Fibroblast of the conjunctiva (primary cell): ENCODE results near the gene SAMD13.
A peak's percentile ranks its signal among the peaks of the same experiment; 100 is the strongest.

Experiments
- DNase-seq: peaks from one replicate; pipeline ENCODE4 v3.0.0-alpha.2; 2010; ENCODE audit warnings: low read depth

SAMD13 gene

DNA sequence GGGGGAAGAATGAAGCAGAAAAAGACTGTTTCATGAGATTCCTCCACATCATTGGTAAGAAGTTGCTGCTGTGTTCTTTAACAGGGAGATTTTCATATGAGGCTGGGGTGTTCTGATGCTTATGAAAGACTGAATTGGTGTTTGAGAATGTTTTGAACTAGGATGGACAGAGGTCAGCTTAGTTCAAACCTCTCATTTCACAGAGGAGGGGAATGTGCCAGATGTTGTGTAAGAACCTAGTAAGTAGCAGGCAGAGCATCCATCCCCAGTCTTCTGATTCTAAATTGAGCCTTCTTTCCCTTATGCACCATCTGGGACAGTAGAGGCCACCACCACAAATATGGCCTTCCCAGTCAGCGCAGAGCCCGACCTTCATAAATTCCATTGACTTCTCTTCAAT is 43.7 kb downstream of the SAMD13 start:
- peak; percentile 50 for DNase-seq

DNA sequence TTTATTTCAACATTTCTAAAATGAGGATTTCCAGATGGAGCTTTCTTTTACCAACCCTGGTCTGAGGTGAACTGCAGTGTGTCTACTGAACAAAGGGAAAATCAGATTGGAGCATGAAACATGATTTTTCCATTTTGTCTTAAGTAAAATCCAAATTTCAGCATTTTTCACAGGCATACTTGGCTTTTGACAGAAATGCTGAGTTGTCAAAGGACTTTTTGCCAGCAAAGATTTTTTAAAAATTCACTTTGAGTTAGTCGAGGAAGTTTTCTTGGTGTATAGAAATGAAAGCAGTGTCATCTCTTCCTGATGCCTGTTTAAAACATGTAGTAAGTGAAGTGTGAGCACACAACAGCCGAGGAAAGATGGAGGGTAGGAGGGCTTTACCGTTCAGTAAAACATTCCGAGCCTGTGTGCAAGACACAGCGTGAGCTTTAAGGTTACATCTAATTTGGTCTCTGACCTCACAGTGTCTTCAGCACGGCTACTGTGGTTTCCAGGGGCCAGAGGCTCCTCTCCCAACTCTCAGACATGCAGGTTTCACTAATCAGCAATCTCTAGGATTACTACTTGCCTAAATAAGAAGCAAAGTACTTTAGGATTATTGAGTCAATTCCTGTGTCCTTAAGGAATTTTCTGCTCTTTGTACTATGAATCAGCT is 45.9 kb downstream of the SAMD13 start:
- DNase-seq: no peak

DNA sequence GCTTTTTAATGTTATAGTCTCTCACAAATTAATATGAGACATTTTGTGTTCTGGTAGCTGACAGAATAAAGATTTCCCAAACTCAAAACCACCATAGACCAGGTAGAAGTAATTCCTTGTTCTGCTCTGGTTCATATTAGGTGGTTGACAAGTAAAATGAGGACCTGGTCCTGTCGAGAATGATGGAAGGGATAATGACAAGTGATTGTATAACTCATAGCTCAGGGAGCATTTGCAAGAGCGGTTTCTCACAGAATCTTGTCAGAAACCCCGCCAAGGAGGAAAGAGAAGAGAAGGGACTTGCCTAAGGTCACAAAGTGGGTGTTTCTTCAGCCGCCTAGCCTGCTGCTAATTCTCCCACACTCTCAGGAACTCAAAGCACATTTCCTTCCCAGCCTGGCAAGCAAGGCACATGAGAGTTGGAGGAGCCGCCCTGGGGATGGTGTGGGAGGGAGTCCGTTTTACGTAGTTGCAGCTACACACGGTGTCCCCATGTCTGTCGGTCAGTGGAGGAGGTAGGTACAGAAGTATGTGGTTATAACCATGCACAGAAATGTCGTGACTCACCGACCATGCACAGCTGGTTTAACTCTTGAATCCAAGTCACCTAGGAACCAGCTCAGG is 46.5 kb downstream of the SAMD13 start:
- DNase-seq: no peak

DNA sequence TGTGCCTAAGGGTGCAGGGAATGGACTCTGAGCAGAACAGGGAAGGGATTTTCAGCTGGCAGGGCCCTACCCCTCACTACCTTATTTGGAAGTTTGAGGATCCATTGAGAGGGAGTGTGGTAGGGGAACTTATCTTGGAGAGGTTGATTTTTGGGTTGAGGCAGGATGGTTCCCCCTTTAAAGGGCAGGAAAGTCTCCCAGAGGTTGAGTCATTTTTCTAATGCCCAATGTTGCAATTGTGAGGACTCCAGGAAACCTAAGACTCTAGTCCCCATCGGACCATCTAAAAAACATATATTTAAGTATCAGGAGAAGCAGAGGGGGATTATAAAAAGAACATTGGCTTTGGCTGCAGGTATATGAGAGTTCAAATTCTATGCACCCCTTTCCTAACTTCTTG is 47.3 kb downstream of the SAMD13 start:
- DNase-seq: no peak

DNA sequence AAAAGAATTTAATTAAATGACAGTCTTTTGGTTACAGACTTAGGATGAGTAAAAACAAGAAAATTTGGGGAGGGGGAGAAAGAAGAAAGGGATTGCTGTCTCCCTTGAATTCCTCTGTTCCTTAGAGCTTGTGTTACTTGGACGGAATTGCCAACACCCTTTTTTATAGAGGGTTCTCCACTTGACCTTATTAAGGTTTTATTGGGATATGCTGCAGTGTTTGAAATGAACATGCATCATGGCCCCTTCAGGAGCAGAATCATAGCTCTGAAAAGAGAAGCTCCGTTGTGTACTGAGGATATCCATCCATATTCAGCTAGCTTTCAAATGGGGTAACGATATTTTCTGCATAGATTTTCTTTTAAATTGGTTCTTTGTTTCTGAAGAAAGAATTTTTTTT is 48.6 kb downstream of the SAMD13 start:
- DNase-seq: no peak

DNA sequence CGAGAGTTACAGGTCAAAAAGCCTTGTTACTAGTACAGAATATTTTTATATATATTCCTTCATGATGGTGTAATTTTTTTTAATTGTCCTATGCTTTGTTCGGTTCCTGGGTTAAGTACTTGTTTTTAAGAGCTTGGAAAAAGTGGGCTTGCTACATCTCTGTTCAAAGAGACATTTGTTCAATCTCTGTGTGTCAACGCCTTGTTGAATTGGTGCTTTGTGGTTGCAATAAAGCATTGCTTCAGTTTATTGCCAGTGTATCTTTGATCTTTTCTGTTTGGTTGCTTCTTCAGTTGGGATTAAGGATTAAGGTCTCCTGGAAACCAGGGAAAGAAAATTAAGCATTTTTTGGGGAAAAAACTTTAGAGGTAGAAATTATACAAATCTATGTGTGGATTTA is 49.0 kb downstream of the SAMD13 start:
- no peak for DNase-seq

DNA sequence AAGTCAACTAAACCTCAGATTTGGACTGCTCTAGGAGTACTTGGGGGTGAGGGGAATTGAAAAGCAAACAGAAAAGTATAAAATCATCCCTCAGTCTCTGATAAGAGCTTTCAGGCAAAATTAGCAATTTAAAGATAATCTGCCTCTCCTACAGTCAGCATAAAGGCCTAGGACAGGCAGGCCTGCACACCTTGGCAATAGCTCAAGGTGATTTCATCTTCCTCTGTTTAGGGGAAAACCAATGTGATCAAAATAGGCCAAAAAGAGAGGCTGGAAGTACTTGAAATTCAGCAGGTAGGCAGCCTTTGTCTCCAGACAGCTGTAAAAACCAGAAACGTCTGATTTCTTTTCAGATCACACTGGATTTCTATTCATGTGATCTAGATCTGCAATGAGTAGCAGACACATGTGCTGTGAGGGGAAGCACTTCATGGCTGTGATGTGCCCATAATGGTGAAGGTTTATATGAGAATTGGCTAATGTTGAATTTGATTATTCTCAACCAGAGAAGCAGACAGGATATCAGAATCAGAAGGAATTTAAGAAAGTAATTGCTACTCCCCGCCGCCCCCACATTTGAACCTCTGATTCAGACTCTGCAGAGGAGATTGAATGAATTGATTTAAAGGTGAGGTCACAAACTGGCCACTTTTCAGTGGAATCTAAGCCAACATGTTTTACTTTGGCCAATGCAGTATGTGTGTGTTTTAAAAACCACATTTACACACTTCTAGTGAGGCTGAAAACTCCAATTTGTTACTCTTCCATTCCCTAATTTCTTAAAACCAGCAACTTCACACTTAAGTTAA is 51.0 kb downstream of the SAMD13 start:
- DNase-seq: no peak

DNA sequence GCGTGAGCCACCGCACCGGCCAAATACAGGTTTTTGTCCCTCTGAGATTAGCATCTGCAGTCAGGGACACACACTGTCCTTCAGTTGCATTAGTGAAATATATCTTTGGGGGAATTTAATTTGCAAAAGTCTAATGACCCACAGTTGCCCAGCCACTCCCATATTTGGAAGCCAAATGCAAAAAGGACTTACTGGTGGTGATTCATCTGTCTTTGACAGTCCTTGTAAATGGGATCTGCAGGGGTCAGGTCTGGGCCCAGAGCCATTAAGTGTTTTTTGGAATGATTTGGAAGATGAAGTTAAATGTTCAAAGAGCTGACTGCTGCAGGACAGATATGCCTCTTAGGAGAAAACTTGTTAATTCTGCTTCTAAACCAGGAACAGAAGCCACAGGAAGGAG is 52.2 kb downstream of the SAMD13 start:
- DNase-seq: peak; percentile 27

DNA sequence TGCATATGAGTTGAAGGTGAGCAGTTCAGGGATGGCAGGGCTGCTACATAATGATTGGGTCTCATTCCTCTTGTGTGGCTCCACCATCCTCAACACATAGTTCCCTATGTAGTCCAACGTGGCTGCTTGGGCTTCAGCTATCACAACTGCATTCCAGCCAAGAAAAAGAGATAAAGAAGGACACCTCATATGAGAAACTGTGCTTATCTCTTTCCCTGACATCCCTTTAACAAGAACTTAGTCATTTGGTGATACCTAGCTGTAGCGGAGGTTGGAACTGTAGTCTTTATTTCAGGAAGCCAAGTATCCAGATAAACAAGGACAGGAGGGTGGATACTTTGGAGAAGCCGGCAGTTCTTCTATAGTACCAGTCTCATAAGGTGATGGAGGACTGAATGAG is 54.0 kb downstream of the SAMD13 start:
- no peak for DNase-seq

DNA sequence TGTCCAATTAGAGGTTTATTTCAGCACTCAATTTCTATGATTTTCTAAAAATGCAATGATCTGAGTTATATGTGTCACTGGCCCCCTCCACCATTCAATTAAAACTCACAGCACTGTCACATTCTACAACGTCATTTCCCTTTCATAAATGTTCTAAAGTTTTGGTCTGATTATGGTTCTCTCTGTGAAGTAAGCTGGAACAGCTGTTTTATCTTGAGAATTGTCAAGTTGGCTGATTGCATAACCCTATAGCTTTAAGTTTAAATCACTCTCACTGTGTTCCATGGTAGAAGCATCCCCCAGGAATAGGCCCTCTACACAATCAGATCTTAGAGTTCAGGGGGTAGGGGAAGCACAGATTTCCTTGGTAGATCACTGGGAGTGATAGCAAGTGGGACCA is 55.4 kb downstream of the SAMD13 start:
- DNase-seq: no peak

DNA sequence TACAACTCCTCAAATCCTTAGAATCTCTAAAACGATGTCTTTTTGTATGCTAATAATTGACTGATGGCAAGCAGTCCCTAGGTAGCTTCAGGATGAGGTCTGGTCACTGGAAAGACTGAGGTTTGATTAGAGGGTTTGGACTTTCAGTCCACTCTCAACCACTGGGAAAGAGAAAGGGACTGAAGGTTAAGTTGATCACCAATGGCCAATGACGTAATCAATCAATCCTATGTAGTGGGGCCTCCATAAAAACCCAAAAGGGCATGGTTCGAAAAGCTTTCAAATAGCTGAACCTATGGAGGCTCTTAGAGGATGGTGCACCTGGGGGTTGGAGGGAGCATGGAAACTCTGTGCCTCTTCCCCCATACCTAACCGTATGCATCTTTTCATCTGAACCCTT is 57.2 kb downstream of the SAMD13 start:
- no peak for DNase-seq

DNA sequence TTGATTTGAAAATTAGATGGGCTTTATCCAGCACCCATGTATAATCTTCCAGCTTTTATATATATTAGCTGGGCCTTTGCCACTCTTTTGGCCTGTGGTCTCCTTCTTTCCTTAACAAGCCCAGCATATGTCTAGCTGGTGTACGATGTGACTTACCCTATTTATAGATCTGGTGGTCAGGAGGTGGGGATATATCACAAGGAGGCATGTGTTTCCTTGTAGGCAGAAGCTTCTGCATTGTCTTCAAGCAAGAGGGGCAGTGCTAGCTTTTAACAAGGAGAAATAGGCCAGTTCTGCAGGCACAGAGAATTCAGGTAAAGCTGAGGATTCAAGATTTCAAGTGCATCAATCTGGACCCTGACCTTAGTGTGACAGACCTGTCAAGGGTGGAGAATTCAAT is 58.8 kb downstream of the SAMD13 start:
- DNase-seq: no peak

DNA sequence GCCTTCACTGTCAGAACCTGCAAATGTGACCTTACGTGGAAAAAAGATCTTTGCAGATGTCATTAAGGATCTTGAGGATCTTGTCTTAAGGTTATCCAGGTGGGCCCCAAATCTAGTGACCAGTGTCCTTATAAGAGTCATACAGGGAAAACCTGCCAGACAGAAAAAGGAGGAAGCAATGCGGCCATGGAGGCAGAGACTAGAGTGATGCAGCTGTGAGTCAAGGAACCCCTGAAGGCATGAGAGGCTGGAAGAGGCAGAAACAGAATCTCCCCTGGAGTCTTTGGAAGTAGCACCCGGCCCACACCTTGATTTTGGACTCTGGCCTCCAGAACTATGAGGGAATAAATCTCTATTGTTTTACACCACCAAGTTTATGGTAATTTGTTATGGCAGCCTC is 60.3 kb downstream of the SAMD13 start:
- DNase-seq: no peak

DNA sequence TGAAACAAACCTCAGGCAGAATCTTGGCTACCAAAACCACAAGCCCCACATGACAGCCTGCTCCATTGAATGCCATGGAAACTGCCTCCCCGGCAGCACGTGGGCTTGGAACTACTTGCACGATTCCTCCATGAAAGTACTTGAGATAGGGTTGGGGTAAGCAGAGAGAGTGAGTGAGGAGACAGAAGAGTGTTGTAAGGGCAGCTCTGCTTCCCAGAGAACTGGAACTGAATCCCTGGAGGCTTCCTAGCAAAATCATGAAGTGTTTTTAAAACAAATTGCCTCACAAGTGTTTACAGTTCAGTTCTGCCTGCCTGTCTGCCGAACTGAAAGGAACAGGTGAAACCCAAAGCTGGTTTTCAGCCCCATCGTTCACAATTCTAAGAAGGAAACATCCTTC is 61.5 kb downstream of the SAMD13 start:
- no peak for DNase-seq

DNA sequence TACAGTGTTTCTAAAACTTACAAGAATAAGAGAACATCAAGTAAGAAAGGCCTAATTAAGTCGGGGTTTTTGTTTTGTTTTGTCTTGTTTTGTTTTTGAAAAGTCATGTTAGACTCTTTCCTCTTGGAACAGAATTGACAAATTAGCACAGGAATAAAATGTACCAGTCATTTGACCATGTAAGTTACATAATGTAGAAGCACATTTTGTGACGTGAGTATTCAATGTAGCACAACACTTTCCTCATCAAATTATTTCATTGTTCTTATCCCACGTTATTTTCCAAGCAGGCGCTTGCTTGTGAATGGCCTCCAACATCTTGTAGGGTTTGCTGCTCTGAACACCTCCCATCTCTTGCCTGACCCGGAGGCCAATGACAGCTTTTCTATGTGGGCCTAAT is 62.1 kb downstream of the SAMD13 start:
- no peak for DNase-seq

DNA sequence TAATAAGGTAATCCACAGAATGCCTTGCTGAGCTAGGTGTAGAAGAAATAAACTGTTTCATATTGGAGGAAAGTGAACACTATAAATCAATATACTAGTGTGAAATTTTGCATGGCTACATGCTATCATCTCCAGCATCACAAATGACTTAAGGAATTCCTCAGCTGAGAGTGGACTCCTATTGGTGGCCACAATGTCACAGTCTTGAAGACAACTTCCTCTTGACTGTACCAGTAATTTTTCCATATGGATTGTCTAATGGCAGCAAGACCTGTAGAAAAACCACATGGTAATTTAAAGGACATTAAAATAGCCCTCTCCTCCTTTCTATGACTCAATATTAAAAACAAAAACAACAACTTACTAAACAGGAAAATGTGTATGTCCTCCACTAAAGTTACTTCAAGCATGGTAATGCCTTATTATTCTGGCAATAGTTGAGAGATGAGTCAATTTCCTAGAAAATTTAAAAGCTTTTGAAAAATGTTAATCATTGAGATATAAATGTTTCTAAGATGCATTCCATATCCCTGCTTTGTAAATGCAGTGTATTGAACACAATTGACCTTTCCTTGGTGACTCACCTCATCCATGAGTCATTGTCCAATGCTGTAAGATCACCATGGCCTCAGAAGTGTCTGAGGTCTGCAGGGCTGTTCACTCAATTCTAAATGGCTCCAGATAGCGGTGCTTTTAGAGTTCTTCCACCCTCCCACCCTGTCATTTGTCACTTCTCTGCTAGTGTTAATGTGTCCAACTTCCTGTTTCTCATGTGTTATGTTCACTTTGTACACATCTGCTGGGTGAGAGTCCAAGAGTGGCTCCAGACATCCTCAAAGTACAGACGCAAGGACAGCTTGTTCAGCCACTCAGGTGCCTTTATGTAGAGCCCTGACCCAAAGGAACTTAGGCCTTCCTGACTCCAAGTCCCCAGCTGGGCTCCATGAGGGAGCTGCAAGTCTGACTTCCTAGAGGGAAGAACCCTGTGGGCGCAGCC is 64.0 kb downstream of the SAMD13 start:
- DNase-seq: peak; percentile 84

DNA sequence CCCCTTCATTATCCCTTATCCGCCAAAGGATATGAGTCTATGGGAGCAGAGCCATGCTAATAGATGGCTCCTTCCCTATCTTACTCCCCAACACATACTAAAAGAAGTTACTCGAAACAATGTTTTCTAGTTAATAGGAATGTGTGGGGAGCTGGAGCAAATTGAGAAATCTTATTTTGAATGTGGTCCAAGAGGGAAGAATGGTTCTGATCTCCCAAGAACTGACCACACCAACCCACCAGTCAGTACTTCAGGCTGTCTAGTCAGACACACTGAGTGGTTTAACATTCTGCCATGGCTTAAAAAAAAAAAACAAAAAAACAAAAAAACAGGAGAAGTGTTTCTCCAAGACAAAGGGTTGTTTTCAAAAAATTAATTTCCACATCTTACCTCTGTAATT is 65.3 kb downstream of the SAMD13 start:
- DNase-seq: no peak

DNA sequence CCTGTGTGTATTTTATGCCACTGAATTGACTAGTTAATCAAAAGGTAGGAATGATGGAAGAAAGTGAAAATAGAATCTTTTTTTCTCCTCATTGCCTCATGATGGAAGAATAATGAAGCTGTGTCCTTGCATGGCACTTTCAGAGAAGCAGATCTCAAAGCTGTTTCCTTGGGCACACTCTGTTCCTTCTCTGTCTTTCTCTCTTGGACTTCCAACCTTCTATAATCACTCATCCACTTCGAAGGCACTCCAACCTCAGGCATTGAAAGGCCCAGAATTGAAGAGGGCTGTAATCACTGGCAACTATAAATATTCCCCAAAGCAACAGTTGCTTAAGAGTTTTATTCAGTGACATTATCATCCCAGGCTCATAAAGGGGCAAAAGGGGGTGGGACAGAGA is 65.7 kb downstream of the SAMD13 start:
- DNase-seq: no peak

DNA sequence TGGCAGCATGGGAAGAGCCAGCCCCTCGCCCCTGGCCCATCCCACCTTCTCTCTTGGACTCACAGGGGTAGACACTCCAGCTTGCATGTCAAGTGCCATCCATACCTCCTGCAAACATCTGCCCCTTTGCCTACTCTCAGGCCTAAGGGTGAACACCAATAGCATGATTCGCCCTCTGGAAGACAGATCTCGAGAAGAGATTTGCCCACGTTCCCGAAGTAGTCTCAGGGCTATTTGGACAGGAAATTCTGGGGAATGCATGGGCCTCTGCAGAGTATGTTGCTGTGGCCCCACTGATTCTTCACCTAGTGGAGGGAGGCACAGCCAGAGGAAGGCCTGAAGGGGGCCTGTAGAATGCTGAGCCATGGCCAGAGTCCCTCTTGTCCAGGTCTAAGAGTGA is 66.9 kb downstream of the SAMD13 start:
- no peak for DNase-seq

DNA sequence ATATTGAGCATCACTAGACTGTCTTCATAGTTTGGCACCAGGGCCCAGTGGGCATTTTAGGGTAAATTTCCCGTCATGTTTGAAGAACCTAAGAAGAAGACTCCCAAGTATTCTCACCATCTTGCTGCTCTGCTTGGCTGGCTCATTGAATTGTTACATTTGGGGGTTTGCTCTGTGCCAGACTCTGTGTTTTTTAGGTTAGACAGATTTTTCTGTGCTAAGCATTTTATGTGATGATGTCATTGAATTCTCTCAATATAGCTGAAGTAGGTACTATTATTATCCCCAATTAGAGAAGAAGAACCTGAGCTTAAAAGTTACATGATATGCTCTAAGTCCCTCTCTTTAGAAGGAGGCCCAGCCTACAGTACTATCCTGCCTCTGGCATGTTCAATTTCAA is 68.8 kb downstream of the SAMD13 start:
- no peak for DNase-seq

DNA sequence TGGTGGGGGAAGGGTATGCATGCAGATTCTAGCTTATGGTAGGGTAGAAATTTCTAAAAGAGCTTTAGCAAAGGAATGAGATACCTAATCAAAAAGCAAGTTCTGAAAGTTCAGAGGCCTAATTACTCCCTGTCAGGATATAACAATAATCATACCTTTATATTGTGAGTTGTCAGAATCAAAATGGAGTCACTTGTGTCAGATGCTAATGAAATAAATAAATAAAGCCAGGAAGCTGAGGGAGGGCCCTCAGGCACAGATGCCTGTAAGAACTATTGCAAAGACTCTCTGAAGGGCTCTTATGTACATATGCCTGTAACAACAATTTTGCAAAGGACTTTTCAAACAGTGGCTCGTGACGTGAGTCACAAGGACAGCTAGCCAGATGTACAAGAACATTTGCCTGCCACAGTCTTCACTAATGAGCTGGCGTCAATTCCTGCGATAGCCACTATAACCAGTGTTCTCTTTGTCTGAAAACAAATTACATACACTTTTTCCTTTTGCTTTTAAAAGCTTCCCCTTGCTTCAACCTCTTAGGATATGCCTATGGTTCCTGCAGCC is 69.4 kb downstream of the SAMD13 start:
- DNase-seq: no peak
